NT2/D1 (cell line): ENCODE measurements around the gene TLL2.

Experiments used
- SUZ12 ChIP-seq: IDR thresholded peaks from 2 replicates; pipeline ENCODE4 v1.6.1; 2011; ENCODE audit not compliant: insufficient read length, insufficient read depth; ENCODE audit errors: extremely low read depth
- YY1 ChIP-seq: IDR thresholded peaks from 2 replicates; pipeline ENCODE4 v1.6.1; 2011; ENCODE audit not compliant: insufficient read length, insufficient read depth
- ZNF274 ChIP-seq: IDR thresholded peaks from 2 replicates; pipeline ENCODE4 v1.6.1; 2011; ENCODE audit warnings: mild to moderate bottlenecking, low read depth, low read length

DNA sequence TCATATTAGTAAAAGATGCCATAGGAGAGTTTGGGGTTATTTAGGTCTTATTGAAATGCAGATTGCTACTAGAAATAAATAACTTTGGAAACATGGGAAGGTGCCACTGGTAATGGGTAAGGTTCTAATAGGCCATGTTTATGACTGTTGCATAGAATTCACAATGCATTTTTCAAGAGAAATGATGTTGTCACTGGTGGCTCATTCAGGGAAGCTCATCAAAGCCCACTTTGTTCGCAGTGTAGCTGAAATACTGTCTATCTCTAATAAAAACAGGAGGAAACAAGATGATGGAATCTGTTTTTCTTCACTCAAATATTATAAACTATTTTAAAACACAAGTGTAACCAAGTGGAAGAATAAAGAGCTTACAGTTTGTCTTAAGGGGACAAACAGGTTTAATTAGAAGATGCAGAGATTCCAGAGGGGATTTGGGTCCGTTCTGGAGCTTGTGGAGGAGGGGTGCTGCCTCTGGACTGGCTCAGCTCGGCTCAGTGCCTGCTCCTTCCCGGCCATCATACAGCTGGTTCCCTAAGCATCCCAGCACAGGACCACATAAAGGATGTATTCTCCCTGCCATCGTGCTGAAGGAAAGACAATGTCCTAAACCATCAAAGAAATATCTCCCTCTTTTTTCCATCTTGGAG lies 175.3 kb downstream of the TLL2 start:
- no peak for TF ChIP-seq YY1
- TF ChIP-seq ZNF274: no peak
- TF ChIP-seq SUZ12: no peak
